GM06990 (cell line): ENCODE results near the gene CCNYL1.

Source experiments
- DNase-seq: peaks from one replicate; pipeline ENCODE4 v3.0.0-alpha.2; 2011; ENCODE audit not compliant: insufficient read length; ENCODE audit errors: extremely low read depth
- H3K27me3 ChIP-seq: replicated peaks from 2 replicates; pipeline ENCODE4 v1.6.0; 2011; ENCODE audit warnings: low read length; ENCODE audit not compliant: control insufficient read depth, insufficient read depth
- H3K36me3 ChIP-seq: 2 replicates; pipeline ENCODE4 v1.5.1; 2011; ENCODE audit warnings: low read length; ENCODE audit not compliant: control insufficient read depth, insufficient read depth
- H3K4me3 ChIP-seq: replicated peaks from 2 replicates; pipeline ENCODE4 v1.5.1; 2011; ENCODE audit warnings: low read depth, mild to moderate bottlenecking, control low read depth, low read length
- TF ChIP-seq, protein P1 (sequence below): IDR thresholded peaks from 2 replicates; pipeline ENCODE4 v1.5.1; 2011; ENCODE audit warnings: low read length, control low read depth, mild to moderate bottlenecking, inconsistent platforms; ENCODE audit not compliant: insufficient read depth, poor library complexity, severe bottlenecking

Gene CCNYL1

DNA sequence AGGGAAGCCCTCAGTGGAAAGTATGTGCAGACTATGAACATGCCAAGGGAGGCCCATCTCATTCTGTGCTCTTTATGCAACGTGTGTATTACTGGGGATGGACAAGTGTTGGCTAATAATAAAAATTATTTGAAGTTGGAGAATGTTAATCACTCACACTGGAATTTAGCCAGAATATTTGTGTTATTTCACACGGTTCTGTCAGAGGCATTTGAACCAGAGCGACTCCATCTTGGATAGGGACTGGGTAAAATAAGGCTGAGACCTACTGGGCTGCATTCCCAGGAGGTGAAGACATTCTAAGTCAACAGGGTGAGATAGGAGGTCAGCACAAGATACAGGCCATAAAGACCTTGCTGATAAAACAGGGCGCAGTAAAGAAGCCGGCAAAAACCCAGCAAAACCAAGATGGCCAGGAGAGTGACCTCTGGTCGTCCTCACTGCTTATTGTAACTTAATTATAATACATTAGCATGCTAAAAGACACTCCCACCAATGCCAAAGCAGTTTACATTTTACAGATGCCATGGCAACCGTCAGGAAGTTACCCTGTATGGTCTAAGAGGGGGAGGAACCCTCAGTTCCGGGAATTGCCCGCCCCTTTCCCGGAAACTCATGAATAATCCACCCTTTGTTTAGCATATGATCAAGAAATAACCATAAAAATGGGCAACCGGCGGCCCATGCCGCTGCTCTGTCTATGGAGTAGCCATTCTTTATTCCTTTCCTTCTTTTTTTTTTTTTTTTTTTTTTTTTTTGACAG is 60.8 kb downstream of the CCNYL1 start:
- TF ChIP-seq, protein P1, sequence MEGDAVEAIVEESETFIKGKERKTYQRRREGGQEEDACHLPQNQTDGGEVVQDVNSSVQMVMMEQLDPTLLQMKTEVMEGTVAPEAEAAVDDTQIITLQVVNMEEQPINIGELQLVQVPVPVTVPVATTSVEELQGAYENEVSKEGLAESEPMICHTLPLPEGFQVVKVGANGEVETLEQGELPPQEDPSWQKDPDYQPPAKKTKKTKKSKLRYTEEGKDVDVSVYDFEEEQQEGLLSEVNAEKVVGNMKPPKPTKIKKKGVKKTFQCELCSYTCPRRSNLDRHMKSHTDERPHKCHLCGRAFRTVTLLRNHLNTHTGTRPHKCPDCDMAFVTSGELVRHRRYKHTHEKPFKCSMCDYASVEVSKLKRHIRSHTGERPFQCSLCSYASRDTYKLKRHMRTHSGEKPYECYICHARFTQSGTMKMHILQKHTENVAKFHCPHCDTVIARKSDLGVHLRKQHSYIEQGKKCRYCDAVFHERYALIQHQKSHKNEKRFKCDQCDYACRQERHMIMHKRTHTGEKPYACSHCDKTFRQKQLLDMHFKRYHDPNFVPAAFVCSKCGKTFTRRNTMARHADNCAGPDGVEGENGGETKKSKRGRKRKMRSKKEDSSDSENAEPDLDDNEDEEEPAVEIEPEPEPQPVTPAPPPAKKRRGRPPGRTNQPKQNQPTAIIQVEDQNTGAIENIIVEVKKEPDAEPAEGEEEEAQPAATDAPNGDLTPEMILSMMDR = no peak
- no peak for DNase-seq
- no peak overlapping the region for H3K4me3 ChIP-seq
- H3K36me3 ChIP-seq = no peaks in the 10 kb centered on the region
- H3K27me3 ChIP-seq = no peaks in the 10 kb centered on the region

DNA sequence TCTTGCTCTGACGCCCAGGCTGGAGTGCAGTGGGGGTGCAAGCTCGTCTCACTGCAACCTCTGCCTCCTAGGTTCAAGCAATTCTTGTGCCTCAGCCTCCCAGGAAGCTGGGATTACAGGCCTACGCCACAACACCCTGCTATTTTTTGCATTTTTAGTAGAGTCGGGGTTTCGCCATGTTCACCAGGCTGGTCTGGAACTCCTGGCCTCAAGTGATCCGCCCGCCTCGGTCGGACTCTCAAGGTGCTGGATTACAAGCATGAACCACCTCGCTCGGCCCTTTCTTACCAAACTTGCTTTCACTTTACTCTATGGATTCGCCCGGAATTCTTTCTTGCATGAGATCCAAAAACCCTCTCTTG is 61.4 kb downstream of the CCNYL1 start:
- H3K4me3 ChIP-seq = no peak overlapping the region

GRCh38 chr2:207775473-207775872 is 64.0 kb downstream of the CCNYL1 start:
- Histone ChIP-seq H3K4me3 (no peak overlapping the region), H3K27me3 (no peaks in the 10 kb centered on the region), H3K36me3 (no peaks in the 10 kb centered on the region)
- TF ChIP-seq, protein P1 = no peak
- no peak for DNase-seq

More for the DNA sequence above, 61.4 kb downstream of the CCNYL1 start:
- H3K36me3 ChIP-seq = no peaks in the 10 kb centered on the region
- no peak for DNase-seq
- H3K27me3 ChIP-seq = no peaks in the 10 kb centered on the region
- TF ChIP-seq, protein P1 = no peak

GRCh38 chr2:207777124-207777523 is 65.7 kb downstream of the CCNYL1 start:
- Histone ChIP-seq H3K36me3 (no peaks in the 10 kb centered on the region), H3K4me3 (no peak overlapping the region), H3K27me3 (no peaks in the 10 kb centered on the region)
- TF ChIP-seq, protein P1 = no peak
- no peak for DNase-seq

- H3K27me3 ChIP-seq = no peaks in the 10 kb centered on the region
- no peaks in the 10 kb centered on the region for H3K36me3 ChIP-seq
- no peak overlapping the region for H3K4me3 ChIP-seq
- TF ChIP-seq, protein P1 = no peak
- DNase-seq = no peak
These were observed 67.0 kb downstream of the CCNYL1 start for GRCh38 chr2:207778298-207778882.

DNA sequence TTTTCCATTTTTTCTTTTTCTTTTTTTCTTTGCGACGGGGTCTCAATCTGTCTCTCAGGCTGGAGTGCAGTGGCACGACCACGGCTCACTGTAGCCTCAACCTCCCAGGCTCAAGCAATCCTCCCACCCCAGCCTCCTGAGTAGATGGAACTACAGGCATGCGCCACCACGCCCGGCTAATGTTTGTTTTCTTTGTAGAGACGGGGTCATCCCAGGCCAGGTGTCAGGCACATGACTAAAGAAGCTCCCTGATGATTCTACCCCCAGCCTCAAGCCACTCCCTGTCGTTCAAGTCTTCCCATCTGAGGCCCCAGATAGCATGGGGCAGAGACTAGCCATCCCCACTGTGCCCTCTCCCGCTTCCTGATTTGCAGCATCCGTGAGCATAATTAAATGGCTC is 68.1 kb downstream of the CCNYL1 start:
- Histone ChIP-seq H3K36me3 (no peaks in the 10 kb centered on the region), H3K27me3 (no peaks in the 10 kb centered on the region), H3K4me3 (no peak overlapping the region)
- TF ChIP-seq, protein P1 = no peak
- no peak for DNase-seq
